ENCODE results near the gene HNRNPA2B1.

Gene HNRNPA2B1

GRCh38 chr7:26200444-26201246 is at the start of gene HNRNPA2B1:
TSS of gene HNRNPA2B1 (minus strand) at chr7:26200746. CDS start at chr7:26200577, 169 bp downstream.
- peak; percentile 97 for DNase-seq (ENCODE audit: low read depth)

- no peak for DNase-seq (ENCODE audit: low read depth)
These were observed 49.7 kb upstream of the HNRNPA2B1 start for GRCh38 chr7:26250239-26250638.

GRCh38 chr7:26245150-26245549 is 44.6 kb upstream of the HNRNPA2B1 start:
- DNase-seq (ENCODE audit: low read depth): no peak

- DNase-seq (ENCODE audit: low read depth): no peak
These were observed 37.5 kb upstream of the HNRNPA2B1 start for GRCh38 chr7:26238032-26238431.

GRCh38 chr7:26237035-26237807 is 36.7 kb upstream of the HNRNPA2B1 start:
- DNase-seq (ENCODE audit: low read depth): no peak

- no peak for DNase-seq (ENCODE audit: low read depth)
These were observed 33.5 kb upstream of the HNRNPA2B1 start for GRCh38 chr7:26233902-26234511.

- no peak for DNase-seq (ENCODE audit: low read depth)
These were observed 27.4 kb upstream of the HNRNPA2B1 start for GRCh38 chr7:26227987-26228386.

- DNase-seq (ENCODE audit: low read depth): no peak
These were observed 23.8 kb upstream of the HNRNPA2B1 start for GRCh38 chr7:26224359-26224758.

GRCh38 chr7:26216049-26216448 is 15.5 kb upstream of the HNRNPA2B1 start:
- no peak for DNase-seq (ENCODE audit: low read depth)

GRCh38 chr7:26213807-26214515 is 13.4 kb upstream of the HNRNPA2B1 start:
- DNase-seq (ENCODE audit: low read depth): no peak

GRCh38 chr7:26212921-26213718 is 12.6 kb upstream of the HNRNPA2B1 start:
- DNase-seq (ENCODE audit: low read depth): no peak

GRCh38 chr7:26208040-26208439 is 7.5 kb upstream of the HNRNPA2B1 start:
- no peak for DNase-seq (ENCODE audit: low read depth)

- no peak for DNase-seq (ENCODE audit: low read depth)
These were observed 2.5 kb upstream of the HNRNPA2B1 start for GRCh38 chr7:26203016-26203415.

GRCh38 chr7:26202019-26202990 is 1.8 kb upstream of the HNRNPA2B1 start:
- DNase-seq (ENCODE audit: low read depth): peak; percentile 42

- DNase-seq (ENCODE audit: low read depth): peak; percentile 77
These were observed 887 bp upstream of the HNRNPA2B1 start, which contains the start of gene CBX3 for GRCh38 chr7:26201247-26202018. TSS of gene CBX3 (plus strand) at chr7:26201745. CDS start at chr7:26202999, 1,254 bp downstream.

GRCh38 chr7:26200038-26200443 is 505 bp downstream of the HNRNPA2B1 start:
- peak; percentile 65 for DNase-seq (ENCODE audit: low read depth)

- DNase-seq (ENCODE audit: low read depth): peak; percentile 37
These were observed 1.1 kb downstream of the HNRNPA2B1 start for GRCh38 chr7:26199301-26200037.

GRCh38 chr7:26198781-26199169 is 1.8 kb downstream of the HNRNPA2B1 start:
- no peak for DNase-seq (ENCODE audit: low read depth)
